Measurements from ENCODE around the gene CFAP52.

DNA sequence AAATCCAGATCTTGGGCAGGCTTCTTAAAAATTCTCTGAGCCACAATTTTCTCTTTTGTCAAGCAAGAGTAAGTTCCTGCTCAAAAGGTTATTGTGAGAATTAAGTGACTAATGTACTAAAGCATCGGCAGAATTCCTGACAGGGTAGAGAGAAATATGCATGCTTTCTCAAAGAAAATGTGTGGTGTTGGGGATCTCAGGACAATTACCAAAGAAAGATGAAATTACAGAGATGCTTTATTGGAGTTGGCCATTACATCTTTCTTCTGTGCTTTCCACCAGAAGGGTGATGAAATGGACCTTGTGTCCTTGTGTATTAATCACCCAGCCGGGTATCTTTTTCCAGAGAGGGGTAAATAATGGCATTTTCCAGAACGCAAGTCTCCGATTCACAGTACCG lies 67.2 kb downstream of the CFAP52 start:
- TF ChIP-seq DR1 (CRISPR knock-in tag; IDR thresholded peaks at IDR 0.05) (no peak), ZSCAN29 (CRISPR knock-in tag; conservative IDR thresholded peaks at IDR 0.05) (no peak), EZH2 (conservative IDR thresholded peaks at IDR 0.05; ENCODE audit: low read depth, low read length) (no peak), RAD21 (CRISPR knock-in tag; IDR thresholded peaks at IDR 0.05) (no peak), GMEB1 (CRISPR knock-in tag; IDR thresholded peaks at IDR 0.05; ENCODE audit: borderline replicate concordance) (no peak), PATZ1 (CRISPR knock-in tag; IDR thresholded peaks at IDR 0.05) (no peak), CHD2 (IDR thresholded peaks at IDR 0.05; ENCODE audit: low read depth, low read length) (no peak), POLR2AphosphoS5 (IDR thresholded peaks at IDR 0.05; ENCODE audit: low read depth, low read length) (no peak), POLR2A (IDR thresholded peaks at IDR 0.05; ENCODE audit: insufficient read depth in 1 of 2, low read depth in 2 of 2, low read length in 2 of 2) (no peak)
- TF ChIP-seq, protein P1, sequence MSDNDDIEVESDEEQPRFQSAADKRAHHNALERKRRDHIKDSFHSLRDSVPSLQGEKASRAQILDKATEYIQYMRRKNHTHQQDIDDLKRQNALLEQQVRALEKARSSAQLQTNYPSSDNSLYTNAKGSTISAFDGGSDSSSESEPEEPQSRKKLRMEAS (IDR thresholded peaks at IDR 0.05), result no peak
- TF ChIP-seq, protein P2, sequence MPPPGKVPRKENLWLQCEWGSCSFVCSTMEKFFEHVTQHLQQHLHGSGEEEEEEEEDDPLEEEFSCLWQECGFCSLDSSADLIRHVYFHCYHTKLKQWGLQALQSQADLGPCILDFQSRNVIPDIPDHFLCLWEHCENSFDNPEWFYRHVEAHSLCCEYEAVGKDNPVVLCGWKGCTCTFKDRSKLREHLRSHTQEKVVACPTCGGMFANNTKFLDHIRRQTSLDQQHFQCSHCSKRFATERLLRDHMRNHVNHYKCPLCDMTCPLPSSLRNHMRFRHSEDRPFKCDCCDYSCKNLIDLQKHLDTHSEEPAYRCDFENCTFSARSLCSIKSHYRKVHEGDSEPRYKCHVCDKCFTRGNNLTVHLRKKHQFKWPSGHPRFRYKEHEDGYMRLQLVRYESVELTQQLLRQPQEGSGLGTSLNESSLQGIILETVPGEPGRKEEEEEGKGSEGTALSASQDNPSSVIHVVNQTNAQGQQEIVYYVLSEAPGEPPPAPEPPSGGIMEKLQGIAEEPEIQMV (CRISPR knock-in tag; IDR thresholded peaks at IDR 0.05; ENCODE audit: low read depth), result no peak
- TF ChIP-seq, protein P3, sequence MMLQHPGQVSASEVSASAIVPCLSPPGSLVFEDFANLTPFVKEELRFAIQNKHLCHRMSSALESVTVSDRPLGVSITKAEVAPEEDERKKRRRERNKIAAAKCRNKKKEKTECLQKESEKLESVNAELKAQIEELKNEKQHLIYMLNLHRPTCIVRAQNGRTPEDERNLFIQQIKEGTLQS (CRISPR knock-in tag; IDR thresholded peaks at IDR 0.05), result no peak
- TF ChIP-seq, protein P4, sequence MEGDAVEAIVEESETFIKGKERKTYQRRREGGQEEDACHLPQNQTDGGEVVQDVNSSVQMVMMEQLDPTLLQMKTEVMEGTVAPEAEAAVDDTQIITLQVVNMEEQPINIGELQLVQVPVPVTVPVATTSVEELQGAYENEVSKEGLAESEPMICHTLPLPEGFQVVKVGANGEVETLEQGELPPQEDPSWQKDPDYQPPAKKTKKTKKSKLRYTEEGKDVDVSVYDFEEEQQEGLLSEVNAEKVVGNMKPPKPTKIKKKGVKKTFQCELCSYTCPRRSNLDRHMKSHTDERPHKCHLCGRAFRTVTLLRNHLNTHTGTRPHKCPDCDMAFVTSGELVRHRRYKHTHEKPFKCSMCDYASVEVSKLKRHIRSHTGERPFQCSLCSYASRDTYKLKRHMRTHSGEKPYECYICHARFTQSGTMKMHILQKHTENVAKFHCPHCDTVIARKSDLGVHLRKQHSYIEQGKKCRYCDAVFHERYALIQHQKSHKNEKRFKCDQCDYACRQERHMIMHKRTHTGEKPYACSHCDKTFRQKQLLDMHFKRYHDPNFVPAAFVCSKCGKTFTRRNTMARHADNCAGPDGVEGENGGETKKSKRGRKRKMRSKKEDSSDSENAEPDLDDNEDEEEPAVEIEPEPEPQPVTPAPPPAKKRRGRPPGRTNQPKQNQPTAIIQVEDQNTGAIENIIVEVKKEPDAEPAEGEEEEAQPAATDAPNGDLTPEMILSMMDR (CRISPR knock-in tag; IDR thresholded peaks at IDR 0.05), result no peak
- TF ChIP-seq, protein P5, sequence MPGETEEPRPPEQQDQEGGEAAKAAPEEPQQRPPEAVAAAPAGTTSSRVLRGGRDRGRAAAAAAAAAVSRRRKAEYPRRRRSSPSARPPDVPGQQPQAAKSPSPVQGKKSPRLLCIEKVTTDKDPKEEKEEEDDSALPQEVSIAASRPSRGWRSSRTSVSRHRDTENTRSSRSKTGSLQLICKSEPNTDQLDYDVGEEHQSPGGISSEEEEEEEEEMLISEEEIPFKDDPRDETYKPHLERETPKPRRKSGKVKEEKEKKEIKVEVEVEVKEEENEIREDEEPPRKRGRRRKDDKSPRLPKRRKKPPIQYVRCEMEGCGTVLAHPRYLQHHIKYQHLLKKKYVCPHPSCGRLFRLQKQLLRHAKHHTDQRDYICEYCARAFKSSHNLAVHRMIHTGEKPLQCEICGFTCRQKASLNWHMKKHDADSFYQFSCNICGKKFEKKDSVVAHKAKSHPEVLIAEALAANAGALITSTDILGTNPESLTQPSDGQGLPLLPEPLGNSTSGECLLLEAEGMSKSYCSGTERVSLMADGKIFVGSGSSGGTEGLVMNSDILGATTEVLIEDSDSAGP (CRISPR knock-in tag; IDR thresholded peaks at IDR 0.05; ENCODE audit: borderline replicate concordance), result no peak
